Upper lobe of right lung (tissue), 1 donor: Measurements from ENCODE around the gene GPD1. TPM values are rescaled to one million over a fixed set of nuclear protein-coding genes. Genes with fewer than 3 reads are reported as not detected.
A peak's percentile ranks its signal among the peaks of the same experiment; 100 is the strongest.

Experiments
- ATAC-seq: fragments of 200-7000 bp; cut with Tn5 transposase; one replicate; pipeline ENCODE4 v1.9.1; 2020; ENCODE audit warnings: mild to moderate bottlenecking, moderate library complexity
- DNase-seq: peaks from one replicate; pipeline ENCODE4 v3.0.0-alpha.2; 2020
- H3K27ac ChIP-seq: fragments of 200-600 bp; one replicate; pipeline ENCODE4 v1.8.0; 2022
- H3K27me3 ChIP-seq: fragments of 200-600 bp; one replicate; pipeline ENCODE4 v1.8.0; 2022; ENCODE audit warnings: mild to moderate bottlenecking
- H3K36me3 ChIP-seq: fragments of 200-600 bp; one replicate; pipeline ENCODE4 v1.8.0; 2022
- H3K4me1 ChIP-seq: fragments of 200-600 bp; one replicate; pipeline ENCODE4 v1.8.0; 2022
- H3K4me3 ChIP-seq: fragments of 200-600 bp; one replicate; pipeline ENCODE4 v1.8.0; 2022; ENCODE audit warnings: mild to moderate bottlenecking
- H3K9me3 ChIP-seq: fragments of 200-600 bp; one replicate; pipeline ENCODE4 v1.8.0; 2022
- intact Hi-C: fragments of 100-400 bp; cut with DNase I; formaldehyde crosslinking; loops from one replicate; pipeline ENCODE4 v1.11.0; 2022
- total RNA-seq: library from RNA; stranded (reverse); fragmentation: NEBNext Ultra II Directional; extraction: Animal tissue kit (Norgen Biotek cat#: 25700); gene quantifications from one replicate; pipeline ENCODE4 v1.2.1, GENCODE V29; 2021
- TF ChIP-seq, protein P1 (sequence below): fragments of 200-600 bp; IDR thresholded peaks from one replicate; pipeline ENCODE4 v1.8.0; 2022; ENCODE audit warnings: antibody characterized with exemption
- donor health status: DM: no; HTN: yes; CAD: no; lungs with severe emphysema.

The GPD1 gene
- total RNA-seq, 1 donor from 2014 or later: 32.9 TPM

DNA sequence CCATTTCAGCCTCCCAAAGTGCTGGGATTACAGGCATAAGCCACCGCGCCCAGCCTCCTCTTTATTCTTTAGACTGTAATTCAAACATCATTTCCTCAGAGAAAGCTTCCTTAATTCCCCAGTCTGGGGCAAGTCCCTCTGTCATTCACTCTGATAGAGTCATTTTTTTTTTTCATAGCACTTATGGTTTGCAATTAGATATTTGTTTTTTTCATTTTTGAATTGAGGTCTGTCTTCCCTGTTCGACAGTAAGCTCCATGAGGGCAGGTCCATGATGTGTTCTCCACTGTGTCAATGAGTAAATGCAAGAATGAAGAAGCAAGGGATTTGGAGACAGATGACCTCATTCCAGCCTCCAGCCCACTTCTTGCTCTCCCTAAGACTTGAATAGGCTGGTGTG lies 34.3 kb upstream of the GPD1 start:
- no peaks in the 10 kb centered on the region for H3K4me1 ChIP-seq
- no peak for DNase-seq
- TF ChIP-seq, protein P1, sequence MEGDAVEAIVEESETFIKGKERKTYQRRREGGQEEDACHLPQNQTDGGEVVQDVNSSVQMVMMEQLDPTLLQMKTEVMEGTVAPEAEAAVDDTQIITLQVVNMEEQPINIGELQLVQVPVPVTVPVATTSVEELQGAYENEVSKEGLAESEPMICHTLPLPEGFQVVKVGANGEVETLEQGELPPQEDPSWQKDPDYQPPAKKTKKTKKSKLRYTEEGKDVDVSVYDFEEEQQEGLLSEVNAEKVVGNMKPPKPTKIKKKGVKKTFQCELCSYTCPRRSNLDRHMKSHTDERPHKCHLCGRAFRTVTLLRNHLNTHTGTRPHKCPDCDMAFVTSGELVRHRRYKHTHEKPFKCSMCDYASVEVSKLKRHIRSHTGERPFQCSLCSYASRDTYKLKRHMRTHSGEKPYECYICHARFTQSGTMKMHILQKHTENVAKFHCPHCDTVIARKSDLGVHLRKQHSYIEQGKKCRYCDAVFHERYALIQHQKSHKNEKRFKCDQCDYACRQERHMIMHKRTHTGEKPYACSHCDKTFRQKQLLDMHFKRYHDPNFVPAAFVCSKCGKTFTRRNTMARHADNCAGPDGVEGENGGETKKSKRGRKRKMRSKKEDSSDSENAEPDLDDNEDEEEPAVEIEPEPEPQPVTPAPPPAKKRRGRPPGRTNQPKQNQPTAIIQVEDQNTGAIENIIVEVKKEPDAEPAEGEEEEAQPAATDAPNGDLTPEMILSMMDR: no peak
- no peak overlapping the region for H3K27ac ChIP-seq
- H3K9me3 ChIP-seq: no peaks in the 10 kb centered on the region
- H3K36me3 ChIP-seq: no peaks in the 10 kb centered on the region
- ATAC-seq: no peak
- H3K27me3 ChIP-seq: no peaks in the 10 kb centered on the region
- no peak overlapping the region for H3K4me3 ChIP-seq
- intact Hi-C loops: no loop called here

DNA sequence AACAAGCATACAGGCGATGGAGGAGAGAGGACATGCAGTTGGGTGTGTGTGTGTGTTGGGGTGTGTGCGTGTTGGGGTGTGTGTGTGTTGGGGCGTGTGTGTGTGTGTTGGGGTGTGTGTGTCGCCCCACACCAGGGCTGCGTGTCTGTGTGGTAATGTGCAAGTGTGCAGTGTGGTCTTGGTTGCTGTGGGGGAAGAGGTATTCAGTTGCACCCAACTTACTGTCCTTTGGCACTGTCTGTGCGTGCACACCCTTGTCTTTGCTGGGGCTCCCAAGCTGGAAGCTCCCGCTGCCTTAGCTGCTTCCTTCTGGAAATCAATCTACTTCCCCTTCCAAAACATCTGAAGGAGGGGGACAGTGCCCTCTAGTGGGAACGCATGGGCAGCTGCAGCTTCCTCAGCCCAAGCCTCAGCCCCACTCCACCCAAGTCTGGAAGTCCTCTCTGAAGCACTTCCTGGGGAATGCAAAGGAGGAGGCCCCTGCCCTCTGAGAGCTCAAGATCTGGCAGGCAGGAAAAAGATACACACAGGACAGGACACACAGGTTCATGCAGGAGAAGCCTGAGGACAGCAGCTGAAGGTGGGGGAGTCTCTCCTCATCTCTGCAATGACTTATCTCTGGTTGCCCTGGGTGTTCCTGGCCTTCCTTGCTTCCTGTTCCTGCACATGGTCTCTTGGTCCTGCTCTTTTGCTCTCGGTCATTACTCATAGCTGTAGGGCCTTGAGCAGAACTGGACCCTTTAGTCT lies 33.3 kb upstream of the GPD1 start:
- Histone ChIP-seq H3K4me1 (no peaks in the 10 kb centered on the region), H3K27ac (no peak overlapping the region), H3K27me3 (no peaks in the 10 kb centered on the region), H3K36me3 (no peaks in the 10 kb centered on the region), H3K9me3 (no peaks in the 10 kb centered on the region), H3K4me3 (no peak overlapping the region)
- DNase-seq: peak; percentile 86
- intact Hi-C loops: loop anchor here (5.0 to 10.0 kb wide), 2 partner anchors 103 to 104 kb away; no protein-coding TSS in a partner anchor
- ATAC-seq: peak; percentile 89
- TF ChIP-seq, protein P1: peak; percentile 97

DNA sequence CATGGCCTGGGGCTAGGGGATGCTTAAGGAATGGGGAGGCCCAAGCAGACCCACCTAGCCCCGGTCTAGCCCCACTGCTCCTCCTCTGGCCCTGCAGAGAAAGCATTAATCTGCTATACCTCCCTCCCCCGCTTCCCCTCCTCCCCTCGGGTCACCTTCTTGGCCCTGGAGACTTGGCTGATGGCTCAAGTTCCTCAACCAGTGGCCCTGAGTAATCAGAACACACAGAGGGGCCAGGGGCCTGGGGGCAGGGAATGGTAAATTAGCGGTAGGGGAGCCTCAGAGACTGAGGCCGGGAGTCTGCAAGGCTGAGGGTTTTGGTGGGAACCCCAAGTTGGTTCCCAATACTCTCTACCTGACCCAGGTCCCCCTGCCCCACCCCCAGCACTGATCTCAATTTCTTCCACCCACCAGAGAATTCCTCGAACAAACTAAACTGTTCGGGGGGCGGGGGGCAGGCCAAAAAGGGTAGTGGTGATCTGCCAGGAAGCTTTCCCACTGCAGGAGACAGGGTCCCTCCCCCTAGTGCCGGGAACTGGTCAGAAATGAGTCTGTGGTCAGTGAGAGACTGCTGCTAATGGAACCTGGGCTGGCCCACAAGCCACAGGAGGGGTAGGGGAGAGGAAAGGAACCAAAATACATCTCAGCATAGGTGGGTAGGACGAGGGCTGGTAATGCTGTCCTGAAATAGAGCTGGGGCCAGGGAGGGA lies 31.5 kb upstream of the GPD1 start:
- Histone ChIP-seq H3K27ac (no peak overlapping the region), H3K4me1 (no peaks in the 10 kb centered on the region), H3K36me3 (no peaks in the 10 kb centered on the region), H3K27me3 (no peaks in the 10 kb centered on the region), H3K4me3 (no peak overlapping the region), H3K9me3 (no peaks in the 10 kb centered on the region)
- intact Hi-C loops: loop anchor here (5.0 to 10.0 kb wide), 2 partner anchors 102 to 105 kb away; no protein-coding TSS in a partner anchor
- DNase-seq (no peak), ATAC-seq (no peak)
- TF ChIP-seq, protein P1: no peak

DNA sequence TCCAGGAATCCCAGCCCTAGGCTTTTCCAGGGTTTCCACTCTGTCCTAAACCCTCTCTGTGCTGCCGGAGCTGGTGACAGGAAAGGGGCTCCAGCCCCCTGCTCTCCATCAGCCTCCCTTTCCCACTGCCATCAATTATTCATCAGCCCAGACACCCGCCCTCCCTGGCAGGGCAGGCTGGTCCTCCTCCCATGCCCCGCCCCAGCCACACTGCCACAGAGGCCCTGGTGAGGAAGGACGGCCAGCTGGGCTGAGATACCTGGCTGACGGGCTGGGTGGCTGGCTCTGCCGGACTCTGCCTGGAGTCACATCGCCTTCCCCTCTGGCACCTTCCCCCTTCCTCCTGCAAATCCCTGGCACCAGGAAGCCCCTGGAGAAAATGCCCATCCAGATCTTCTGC lies 30.6 kb upstream of the GPD1 start:
- intact Hi-C loops: loop anchor here (5.0 to 10.0 kb wide), 2 partner anchors 102 to 106 kb away; no protein-coding TSS in a partner anchor
- no peak for DNase-seq
- ATAC-seq: no peak

DNA sequence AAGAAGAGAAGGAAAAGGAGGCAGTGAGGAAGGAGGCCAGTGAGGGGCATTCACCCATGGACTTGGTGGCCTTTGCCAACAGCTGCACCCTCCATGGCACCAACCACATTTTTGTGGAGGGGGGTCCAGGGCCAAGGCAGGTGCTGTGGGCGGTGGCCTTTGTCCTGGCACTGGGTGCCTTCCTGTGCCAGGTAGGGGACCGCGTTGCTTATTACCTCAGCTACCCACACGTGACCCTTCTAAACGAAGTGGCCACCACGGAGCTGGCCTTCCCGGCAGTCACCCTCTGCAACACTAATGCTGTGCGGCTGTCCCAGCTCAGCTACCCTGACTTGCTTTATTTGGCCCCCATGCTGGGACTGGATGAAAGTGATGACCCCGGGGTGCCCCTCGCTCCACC lies 30.1 kb upstream of the GPD1 start:
- no peaks in the 10 kb centered on the region for H3K27me3 ChIP-seq
- no peak overlapping the region for H3K27ac ChIP-seq
- no peak overlapping the region for H3K4me3 ChIP-seq
- intact Hi-C loops: loop anchor here (5.0 to 10.0 kb wide), 2 partner anchors 101 to 106 kb away; no protein-coding TSS in a partner anchor
- no peaks in the 10 kb centered on the region for H3K9me3 ChIP-seq
- DNase-seq (no peak), ATAC-seq (no peak)
- TF ChIP-seq, protein P1: no peak
- H3K4me1 ChIP-seq: no peaks in the 10 kb centered on the region
- no peaks in the 10 kb centered on the region for H3K36me3 ChIP-seq

More for the DNA sequence above, 30.6 kb upstream of the GPD1 start:
- Histone ChIP-seq H3K27ac (no peak overlapping the region), H3K36me3 (no peaks in the 10 kb centered on the region), H3K9me3 (no peaks in the 10 kb centered on the region), H3K4me1 (no peaks in the 10 kb centered on the region), H3K27me3 (no peaks in the 10 kb centered on the region), H3K4me3 (no peak overlapping the region)
- TF ChIP-seq, protein P1: no peak
